GM12878 (cell line): ENCODE data around the gene TLL1. TPM values are rescaled to one million over a fixed set of nuclear protein-coding genes. Genes with fewer than 3 reads are reported as not detected.

ENCODE experiments used
- ATAC-seq: fragments of 200-7000 bp; cut with Tn5 transposase; 3 replicates; pipeline ENCODE4 v1.9.1; 2020; ENCODE audit warnings: mild to moderate bottlenecking, moderate library complexity
- BruUV-seq: library from RNA; stranded (reverse); fragments of 400-500 nt; replicated peaks from 2 replicates; lab custom pipeline; 2021; lab: Mats Ljungman, UMichigan
- CTCF ChIA-PET: fragments of 300-600 bp; sonication (Branson Sonifier 250); formaldehyde crosslinking; extraction: SDS; loops from one replicate; lab custom pipeline; 2021; ENCODE audit warnings: inconsistent platforms; lab: Yijun Ruan, JAX
- POLR2A ChIA-PET: fragments of 350-600 bp; formaldehyde crosslinking; extraction: SDS; loops from one replicate; lab custom pipeline; 2021; ENCODE audit warnings: inconsistent platforms; lab: Charles Lee
- RAD21 ChIA-PET: fragments of 300-600 bp; sonication (Branson Sonifier 250); formaldehyde crosslinking; loops from one replicate; lab custom pipeline; 2023; ENCODE audit warnings: antibody characterized with exemption; ENCODE audit not compliant: unreplicated experiment; lab: Charles Lee
- SMC1A ChIA-PET: fragments of 300-600 bp; sonication (Branson Sonifier 250); formaldehyde crosslinking; loops from one replicate; lab custom pipeline; 2023; ENCODE audit not compliant: unreplicated experiment, uncharacterized antibody; lab: Charles Lee
- DNase-seq: peaks from one replicate; pipeline ENCODE4 v3.0.0-alpha.2; 2011; ENCODE audit warnings: low read depth, low spot score
- FAIRE-seq: peaks from 3 replicates; lab custom pipeline; 2011; peaks lifted over from hg19 to GRCh38; lab: Jason Lieb, UNC
- H2AFZ ChIP-seq: 2 replicates; pipeline ENCODE4 v1.6.0; 2011; ENCODE audit warnings: low read depth, low read length, control low read depth; ENCODE audit not compliant: control insufficient read depth
- H3K27ac ChIP-seq: 2 replicates; pipeline ENCODE4 v1.5.1; 2011; ENCODE audit warnings: control low read depth; ENCODE audit not compliant: control insufficient read depth, insufficient read depth
- H3K27me3 ChIP-seq, 2 experiments: replicated peaks in 1 of 2; 2 replicates each; pipeline versions ENCODE4 v1.6.0 to v1.6.1; 2011; ENCODE audit warnings: low read length in 1 of 2; ENCODE audit not compliant: control insufficient read depth in 2 of 2, insufficient read depth in 2 of 2
- H3K36me3 ChIP-seq, 2 experiments: 2 replicates each; pipeline ENCODE4 v1.5.1; 2011; ENCODE audit warnings: low read length in 1 of 2; ENCODE audit not compliant: control insufficient read depth in 2 of 2, insufficient read depth in 2 of 2
- H3K4me1 ChIP-seq: 2 replicates; pipeline ENCODE4 v1.6.1; 2011; ENCODE audit warnings: mild to moderate bottlenecking, low read length, moderate library complexity, mixed read lengths; ENCODE audit not compliant: control insufficient read depth, insufficient read depth
- H3K4me2 ChIP-seq: 2 replicates; pipeline ENCODE4 v1.6.0; 2011; ENCODE audit warnings: control low read depth; ENCODE audit not compliant: control insufficient read depth, insufficient read depth
- H3K4me3 ChIP-seq: fragments of 200-600 bp; sonication (generic); 2 replicates; pipeline ENCODE4 v1.5.1; 2016
- H3K79me2 ChIP-seq: 2 replicates; pipeline ENCODE4 v1.6.0; 2011; ENCODE audit warnings: low read length; ENCODE audit not compliant: control insufficient read depth, insufficient read depth
- H3K9ac ChIP-seq: 2 replicates; pipeline ENCODE4 v1.8.0; 2011; ENCODE audit warnings: low read length, control low read depth, mixed read lengths; ENCODE audit not compliant: control insufficient read depth, insufficient read depth
- H3K9me3 ChIP-seq: replicated peaks from 3 replicates; pipeline ENCODE4 v1.5.1; 2011; ENCODE audit warnings: mild to moderate bottlenecking, low read length; ENCODE audit not compliant: control insufficient read depth, insufficient read depth
- H4K20me1 ChIP-seq: 2 replicates; pipeline ENCODE4 v1.6.0; 2011; ENCODE audit not compliant: control insufficient read depth, insufficient read depth
- BACH1 ChIP-seq: fragments of 450-650 bp; IDR thresholded peaks from 2 replicates; pipeline ENCODE4 v1.6.1; 2017; ENCODE audit warnings: mild to moderate bottlenecking, borderline replicate concordance
- RAD51 ChIP-seq: fragments of 450-650 bp; IDR thresholded peaks from 2 replicates; pipeline ENCODE4 v1.6.1; 2016; ENCODE audit warnings: moderate library complexity, mild to moderate bottlenecking, inconsistent platforms
- RBBP5 ChIP-seq: fragments of 200-600 bp; sonication (generic); conservative IDR thresholded peaks from 2 replicates; pipeline ENCODE4 v1.6.1; 2016
- RFX5 ChIP-seq: IDR thresholded peaks from 2 replicates; pipeline ENCODE4 v1.6.1; 2011; ENCODE audit warnings: low read depth, low read length, improper control_type of control experiment
- SIN3A ChIP-seq: IDR thresholded peaks from 2 replicates; pipeline ENCODE4 v1.6.1; 2012; ENCODE audit warnings: low read depth, low read length, improper control_type of control experiment
- SMAD1 ChIP-seq: fragments of 450-650 bp; IDR thresholded peaks from 2 replicates; pipeline ENCODE4 v1.6.1; 2018; ENCODE audit warnings: mild to moderate bottlenecking, low read depth; ENCODE audit not compliant: partially characterized antibody
- SMAD5 ChIP-seq: IDR thresholded peaks from 2 replicates; pipeline ENCODE4 v1.6.1; 2016; ENCODE audit warnings: antibody characterized with exemption, low read depth
- STAT1 ChIP-seq: fragments of 450-650 bp; conservative IDR thresholded peaks from 2 replicates; pipeline ENCODE4 v1.6.1; 2014; ENCODE audit warnings: antibody characterized with exemption, mild to moderate bottlenecking
- SUPT20H ChIP-seq: IDR thresholded peaks from 2 replicates; pipeline ENCODE4 v1.6.1; 2011; ENCODE audit warnings: low read depth, mild to moderate bottlenecking, low read length, moderate library complexity, borderline replicate concordance; ENCODE audit not compliant: control insufficient read depth
- TCF3 ChIP-seq: IDR thresholded peaks from 2 replicates; pipeline ENCODE4 v1.6.1; 2012; ENCODE audit warnings: low read depth, mild to moderate bottlenecking, low read length, borderline replicate concordance; ENCODE audit not compliant: insufficient read depth
- YY1 ChIP-seq: IDR thresholded peaks from 2 replicates; pipeline ENCODE4 v1.6.1; 2011; ENCODE audit warnings: low read depth, mild to moderate bottlenecking, low read length
- ZNF24 ChIP-seq: fragments of 450-650 bp; IDR thresholded peaks from 2 replicates; pipeline ENCODE4 v1.6.1; 2017; ENCODE audit warnings: antibody characterized with exemption, mild to moderate bottlenecking
- WGBS: methylation state at CpG from one replicate; pipeline ENCODE4 v1.1.6; 2016; ENCODE audit warnings: low lambda C conversion rate; ENCODE audit not compliant: insufficient replicate concordance, insufficient coverage; ENCODE audit errors: missing lambda C conversion rate; 5-methylcytosine and 5-hydroxymethylcytosine counted together
- in situ Hi-C: fragments of 300-500 bp; cut with MboI; formaldehyde crosslinking; loops from 9 replicates; pipeline ENCODE4 v1.14.3; 2018; ENCODE audit warnings: mixed read lengths
- intact Hi-C: fragments of 100-400 bp; cut with micrococcal nuclease; formaldehyde crosslinking; loops from one replicate; pipeline ENCODE4 v1.14.2; 2022; ENCODE audit not compliant: unreplicated experiment
- polyA plus RNA-seq, 11 experiments: library from polyadenylated mRNA; depleted of rRNA in 4 of 11; unstranded in 6 of 11; stranded (reverse) in 5 of 11; fragments of >200 nt; fragmentation: Nextera tagmentation in 4 of 11; fragmentation: Illumina TruSeq in 1 of 11; extraction: Ambion mirVana in 4 of 11; extraction: Trizol in 1 of 11; gene quantifications; 1 replicate in 1 of 11; 2 replicates in 10 of 11; pipeline versions ENCODE4 v1.2.1 to v1.2.3, GENCODE V29; 2011 to 2016; ENCODE audit warnings: inconsistent platforms in 2 of 11, missing spikeins in 2 of 11, low read depth in 1 of 11
- total RNA-seq, 4 experiments: library from RNA; depleted of rRNA in 3 of 4; stranded (reverse); fragments of >200 nt in 3 of 4; fragmentation: Illumina TruSeq in 1 of 4; extraction: Trizol in 1 of 4; gene quantifications; 2 replicates each; pipeline versions ENCODE4 v1.2.1 to v1.2.3, GENCODE V29; 2013 to 2021

Gene TLL1
- total and polyA plus RNA-seq, 10 of the 15 experiments (the other 5 are each of a cell fraction or from before 2014, with no cell fraction given) = 0.02 to 0.31 (median 0.05) TPM; not detected in 2

- TF ChIP-seq BACH1 (no peak), RAD51 (0 out of 2 replicates have a peak, but pooled peaks have one; percentile 33)
- SMC1A ChIA-PET = interaction anchor here (0.6 to 1.1 kb wide), 2 partner anchors 13 to 141 kb away, joined by 3 to 4 read pairs; no protein-coding TSS in a partner anchor
- Histone ChIP-seq H3K9me3 (no peaks in the 10 kb centered on the region), H3K27ac (no peak overlapping the region), H4K20me1 (no peaks in the 10 kb centered on the region), H3K36me3 (no peaks in the 10 kb centered on the region), H3K27me3 (no peaks in the 10 kb centered on the region), H3K79me2 (no peaks in the 10 kb centered on the region), H3K4me1 (no peaks in the 10 kb centered on the region), H3K4me3 (no peak overlapping the region), H2AFZ (no peak overlapping the region), H3K4me2 (no peak overlapping the region), H3K9ac (no peak overlapping the region)
- RAD21 ChIA-PET = no interaction called here
- no peak for FAIRE-seq
- ATAC-seq = no peak
- CTCF ChIA-PET = interaction anchor here (1.0 kb wide), 1 partner anchor 64 kb away, joined by 3 read pairs; no protein-coding TSS in a partner anchor
- POLR2A ChIA-PET = no interaction called here
- 2% methylated on average over 2 of the region's 2 CpGs for WGBS
- in situ Hi-C loops = no loop called here
- DNase-seq = no peak
- intact Hi-C loops = no loop called here
- no TSS peak for BruUV-seq
Observed at GRCh38 chr4:166104623-166105022, 231.6 kb downstream of the TLL1 start.

DNA sequence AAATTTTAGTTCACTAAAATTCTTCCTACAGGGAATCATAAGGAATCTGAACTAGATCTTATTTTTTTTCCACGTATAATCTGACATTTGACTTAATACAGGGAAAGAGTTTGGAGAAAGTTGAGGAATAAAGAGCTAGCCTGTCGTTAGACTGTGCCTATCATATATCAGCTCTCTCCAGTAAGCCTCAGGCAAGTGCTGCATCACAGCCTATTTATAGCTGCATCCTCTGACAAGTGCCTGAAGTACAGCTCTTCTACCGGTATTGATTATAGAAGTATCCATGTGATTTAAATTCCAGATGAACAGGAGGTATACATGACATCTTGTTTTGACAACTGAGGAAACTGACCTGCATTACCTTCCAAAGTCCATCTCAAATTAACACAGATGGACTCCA is 248.9 kb downstream of the TLL1 start:
- H3K27me3 ChIP-seq = no peaks in the 10 kb centered on the region
- DNase-seq = no peak
- ChIA-PET POLR2A (no interaction called here), RAD21 (no interaction called here), CTCF (no interaction called here), SMC1A (interaction anchor here (1.6 kb wide), 1 partner anchor 57 kb away, joined by 4 read pairs; no protein-coding TSS in a partner anchor)
- 29% methylated on average over 3 of the region's 3 CpGs for WGBS
- H3K27ac ChIP-seq = no peak overlapping the region
- H3K36me3 ChIP-seq = no peaks in the 10 kb centered on the region
- no TSS peak for BruUV-seq
- H3K4me3 ChIP-seq = no peak overlapping the region
- no peaks in the 10 kb centered on the region for H3K9me3 ChIP-seq
- ATAC-seq = no peak
- no peaks in the 10 kb centered on the region for H3K4me1 ChIP-seq
- H3K79me2 ChIP-seq = no peaks in the 10 kb centered on the region
- H3K9ac ChIP-seq = no peak overlapping the region
- H3K4me2 ChIP-seq = no peak overlapping the region
- no peaks in the 10 kb centered on the region for H4K20me1 ChIP-seq
- intact Hi-C loops = no loop called here
- in situ Hi-C loops = no loop called here
- no peak for FAIRE-seq
- no peak for TF ChIP-seq ZNF24
- TF ChIP-seq RFX5 = no peak
- TF ChIP-seq YY1 = no peak
- TF ChIP-seq SMAD5 = no peak
- no peak for TF ChIP-seq TCF3
- TF ChIP-seq STAT1 = no peak
- no peak for TF ChIP-seq SIN3A
- TF ChIP-seq RBBP5 = no peak
- TF ChIP-seq SMAD1 = no peak
- TF ChIP-seq SUPT20H = no peak
- no peak overlapping the region for H2AFZ ChIP-seq
